Right lobe of liver (tissue), 4 donors: ENCODE measurements around the gene CENPM.

Experiments used
- POLR2A ChIP-seq: fragments of 450-650 bp; IDR thresholded peaks from one replicate; pipeline ENCODE4 v1.6.1; 2017; ENCODE audit warnings: antibody characterized with exemption, mild to moderate bottlenecking
- TF ChIP-seq, protein P1 (sequence below), 4 donors: fragments of 200-600 bp in 3 of 4; fragments of 450-650 bp in 1 of 4; IDR thresholded peaks; one replicate each; pipeline versions ENCODE4 v1.5.1 to v1.8.0; 2016 to 2022; ENCODE audit warnings: antibody characterized with exemption in 4 of 4, mild to moderate bottlenecking in 2 of 4
- donor health status: DM: no; HTN: no; CAD: no.
- donor health status: DM: no; HTN: no; CAD: no.
- donor health status: DM: no; HTN: yes; CAD: no.

DNA sequence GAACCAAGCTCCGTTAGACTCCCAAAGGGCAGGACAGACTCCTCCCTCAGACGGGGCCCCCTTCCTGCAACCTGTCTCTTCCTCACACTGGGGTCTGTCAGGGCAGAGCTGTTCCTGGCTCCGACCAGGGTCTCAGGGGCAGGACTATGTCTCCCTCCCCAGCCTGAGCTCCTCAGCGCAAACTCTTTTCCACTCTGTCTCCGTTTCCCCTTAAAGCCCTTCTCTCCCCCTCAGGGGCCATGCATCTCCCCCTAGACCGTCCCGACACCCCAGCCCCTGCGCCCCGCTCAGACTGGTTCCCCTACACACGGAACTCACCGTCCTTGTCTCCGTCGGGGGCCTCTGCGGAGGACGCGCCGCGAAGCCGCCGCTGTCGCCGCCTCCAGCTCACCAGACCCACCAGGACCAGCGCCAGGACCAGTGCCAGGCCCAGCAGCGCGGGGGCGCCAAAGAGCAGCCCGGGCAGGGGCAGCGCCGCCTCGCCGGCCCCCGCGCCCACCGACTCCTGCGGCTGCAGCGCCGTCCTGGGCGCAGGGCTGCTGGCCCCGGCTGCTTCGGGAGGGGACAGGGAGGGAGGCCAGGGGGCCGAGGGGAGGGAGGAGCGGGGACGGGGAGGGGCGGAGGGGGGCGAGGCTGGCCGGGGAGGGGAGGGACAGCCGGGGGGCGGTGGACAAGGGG lies 21.0 kb downstream of the CENPM start:
- TF ChIP-seq, protein P1, sequence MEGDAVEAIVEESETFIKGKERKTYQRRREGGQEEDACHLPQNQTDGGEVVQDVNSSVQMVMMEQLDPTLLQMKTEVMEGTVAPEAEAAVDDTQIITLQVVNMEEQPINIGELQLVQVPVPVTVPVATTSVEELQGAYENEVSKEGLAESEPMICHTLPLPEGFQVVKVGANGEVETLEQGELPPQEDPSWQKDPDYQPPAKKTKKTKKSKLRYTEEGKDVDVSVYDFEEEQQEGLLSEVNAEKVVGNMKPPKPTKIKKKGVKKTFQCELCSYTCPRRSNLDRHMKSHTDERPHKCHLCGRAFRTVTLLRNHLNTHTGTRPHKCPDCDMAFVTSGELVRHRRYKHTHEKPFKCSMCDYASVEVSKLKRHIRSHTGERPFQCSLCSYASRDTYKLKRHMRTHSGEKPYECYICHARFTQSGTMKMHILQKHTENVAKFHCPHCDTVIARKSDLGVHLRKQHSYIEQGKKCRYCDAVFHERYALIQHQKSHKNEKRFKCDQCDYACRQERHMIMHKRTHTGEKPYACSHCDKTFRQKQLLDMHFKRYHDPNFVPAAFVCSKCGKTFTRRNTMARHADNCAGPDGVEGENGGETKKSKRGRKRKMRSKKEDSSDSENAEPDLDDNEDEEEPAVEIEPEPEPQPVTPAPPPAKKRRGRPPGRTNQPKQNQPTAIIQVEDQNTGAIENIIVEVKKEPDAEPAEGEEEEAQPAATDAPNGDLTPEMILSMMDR (IDR thresholded peaks at IDR 0.05): peak; percentile 72 to 79 (median 73)
- no peak for TF ChIP-seq POLR2A
